Measurements from ENCODE around the gene FPR2. TPM values are rescaled to one million over a fixed set of nuclear protein-coding genes. Genes with fewer than 3 reads are reported as not detected.

Gene FPR2
- total and polyA plus RNA-seq, 4 donors: 0.15 to 4.1 (median 2.4) TPM

DNA sequence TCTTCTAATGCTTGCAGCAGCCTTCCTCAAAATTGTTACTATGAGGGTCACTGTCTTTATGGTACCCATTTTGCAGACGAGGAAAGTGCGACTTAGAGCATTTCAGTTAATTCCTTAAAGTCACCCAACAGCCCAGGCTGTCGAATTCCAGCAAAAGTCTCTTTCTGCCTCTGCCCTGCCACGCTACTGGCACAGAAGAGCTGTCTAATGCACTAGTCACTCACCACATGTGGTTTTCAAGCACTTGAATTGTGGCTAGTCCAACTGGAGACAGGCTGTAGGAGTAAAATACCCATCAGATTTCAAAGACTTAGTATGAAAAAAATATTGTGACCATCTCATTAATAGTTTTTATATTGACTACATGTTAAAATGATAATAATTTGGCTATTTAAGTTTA lies 11.0 kb upstream of the FPR2 start:
- Histone ChIP-seq H3K4me3 (ENCODE audit: low read depth in 1 of 3, low read length in 3 of 3) (no peak overlapping the region), H3K27ac (ENCODE audit: low read depth in 1 of 2, low read length in 2 of 2) (no peak overlapping the region), H3K27me3 (ENCODE audit: control insufficient read depth in 4 of 4, insufficient read depth in 4 of 4, low read length in 3 of 4) (no peaks in the 10 kb centered on the region), H3K9ac (ENCODE audit: low read depth in 1 of 2, low read length in 2 of 2) (no peak overlapping the region), H3K9me3 (ENCODE audit: control insufficient read depth in 4 of 4, low read length in 3 of 4) (peaks cover 0 to 13% (median 5%) of the 10 kb centered on the region in 4 donors), H3K36me3 (ENCODE audit: control insufficient read depth in 4 of 4, insufficient read depth in 3 of 4, low read depth in 1 of 4, low read length in 3 of 4) (no peaks in the 10 kb centered on the region), H3K4me1 (ENCODE audit: control insufficient read depth in 4 of 4, insufficient read depth in 4 of 4, low read length in 3 of 4) (peaks cover 0 to 2% (median 0%) of the 10 kb centered on the region in 4 donors)
- no peak for DNase-seq (ENCODE audit: low spot score)
- 65% methylated on average over 4 of the region's 4 CpGs for WGBS
- TF ChIP-seq, protein P1, sequence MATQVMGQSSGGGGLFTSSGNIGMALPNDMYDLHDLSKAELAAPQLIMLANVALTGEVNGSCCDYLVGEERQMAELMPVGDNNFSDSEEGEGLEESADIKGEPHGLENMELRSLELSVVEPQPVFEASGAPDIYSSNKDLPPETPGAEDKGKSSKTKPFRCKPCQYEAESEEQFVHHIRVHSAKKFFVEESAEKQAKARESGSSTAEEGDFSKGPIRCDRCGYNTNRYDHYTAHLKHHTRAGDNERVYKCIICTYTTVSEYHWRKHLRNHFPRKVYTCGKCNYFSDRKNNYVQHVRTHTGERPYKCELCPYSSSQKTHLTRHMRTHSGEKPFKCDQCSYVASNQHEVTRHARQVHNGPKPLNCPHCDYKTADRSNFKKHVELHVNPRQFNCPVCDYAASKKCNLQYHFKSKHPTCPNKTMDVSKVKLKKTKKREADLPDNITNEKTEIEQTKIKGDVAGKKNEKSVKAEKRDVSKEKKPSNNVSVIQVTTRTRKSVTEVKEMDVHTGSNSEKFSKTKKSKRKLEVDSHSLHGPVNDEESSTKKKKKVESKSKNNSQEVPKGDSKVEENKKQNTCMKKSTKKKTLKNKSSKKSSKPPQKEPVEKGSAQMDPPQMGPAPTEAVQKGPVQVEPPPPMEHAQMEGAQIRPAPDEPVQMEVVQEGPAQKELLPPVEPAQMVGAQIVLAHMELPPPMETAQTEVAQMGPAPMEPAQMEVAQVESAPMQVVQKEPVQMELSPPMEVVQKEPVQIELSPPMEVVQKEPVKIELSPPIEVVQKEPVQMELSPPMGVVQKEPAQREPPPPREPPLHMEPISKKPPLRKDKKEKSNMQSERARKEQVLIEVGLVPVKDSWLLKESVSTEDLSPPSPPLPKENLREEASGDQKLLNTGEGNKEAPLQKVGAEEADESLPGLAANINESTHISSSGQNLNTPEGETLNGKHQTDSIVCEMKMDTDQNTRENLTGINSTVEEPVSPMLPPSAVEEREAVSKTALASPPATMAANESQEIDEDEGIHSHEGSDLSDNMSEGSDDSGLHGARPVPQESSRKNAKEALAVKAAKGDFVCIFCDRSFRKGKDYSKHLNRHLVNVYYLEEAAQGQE (IDR thresholded peaks at IDR 0.05): no peak
- TF ChIP-seq TAF1 (conservative IDR thresholded peaks at IDR 0.05): no peak
- TF ChIP-seq RXRA (IDR thresholded peaks at IDR 0.05): no peak
- no peak for TF ChIP-seq RAD21 (IDR thresholded peaks at IDR 0.05)
- no peak for TF ChIP-seq FOXA1 (IDR thresholded peaks at IDR 0.05)
- no peak for TF ChIP-seq ATF3 (IDR thresholded peaks at IDR 0.05)
- no peak for TF ChIP-seq EGR1 (IDR thresholded peaks at IDR 0.05; ENCODE audit: low read depth in 2 of 2)
- no peak for TF ChIP-seq NR2F2 (IDR thresholded peaks at IDR 0.05)
- TF ChIP-seq HNF4G (IDR thresholded peaks at IDR 0.05): no peak
- TF ChIP-seq FOXA2 (IDR thresholded peaks at IDR 0.05): no peak
- TF ChIP-seq, protein P2, sequence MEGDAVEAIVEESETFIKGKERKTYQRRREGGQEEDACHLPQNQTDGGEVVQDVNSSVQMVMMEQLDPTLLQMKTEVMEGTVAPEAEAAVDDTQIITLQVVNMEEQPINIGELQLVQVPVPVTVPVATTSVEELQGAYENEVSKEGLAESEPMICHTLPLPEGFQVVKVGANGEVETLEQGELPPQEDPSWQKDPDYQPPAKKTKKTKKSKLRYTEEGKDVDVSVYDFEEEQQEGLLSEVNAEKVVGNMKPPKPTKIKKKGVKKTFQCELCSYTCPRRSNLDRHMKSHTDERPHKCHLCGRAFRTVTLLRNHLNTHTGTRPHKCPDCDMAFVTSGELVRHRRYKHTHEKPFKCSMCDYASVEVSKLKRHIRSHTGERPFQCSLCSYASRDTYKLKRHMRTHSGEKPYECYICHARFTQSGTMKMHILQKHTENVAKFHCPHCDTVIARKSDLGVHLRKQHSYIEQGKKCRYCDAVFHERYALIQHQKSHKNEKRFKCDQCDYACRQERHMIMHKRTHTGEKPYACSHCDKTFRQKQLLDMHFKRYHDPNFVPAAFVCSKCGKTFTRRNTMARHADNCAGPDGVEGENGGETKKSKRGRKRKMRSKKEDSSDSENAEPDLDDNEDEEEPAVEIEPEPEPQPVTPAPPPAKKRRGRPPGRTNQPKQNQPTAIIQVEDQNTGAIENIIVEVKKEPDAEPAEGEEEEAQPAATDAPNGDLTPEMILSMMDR (IDR thresholded peaks at IDR 0.05; ENCODE audit: low read depth, low read length, missing input control): no peak
- TF ChIP-seq JUND (IDR thresholded peaks at IDR 0.05): no peak
- no peak for TF ChIP-seq GABPA (IDR thresholded peaks at IDR 0.05 in 1 of 2, conservative IDR thresholded peaks at IDR 0.05 in 1 of 2)
- TF ChIP-seq YY1 (IDR thresholded peaks at IDR 0.05): no peak
- no peak for TF ChIP-seq MAX (IDR thresholded peaks at IDR 0.05)
- TF ChIP-seq, protein P3, sequence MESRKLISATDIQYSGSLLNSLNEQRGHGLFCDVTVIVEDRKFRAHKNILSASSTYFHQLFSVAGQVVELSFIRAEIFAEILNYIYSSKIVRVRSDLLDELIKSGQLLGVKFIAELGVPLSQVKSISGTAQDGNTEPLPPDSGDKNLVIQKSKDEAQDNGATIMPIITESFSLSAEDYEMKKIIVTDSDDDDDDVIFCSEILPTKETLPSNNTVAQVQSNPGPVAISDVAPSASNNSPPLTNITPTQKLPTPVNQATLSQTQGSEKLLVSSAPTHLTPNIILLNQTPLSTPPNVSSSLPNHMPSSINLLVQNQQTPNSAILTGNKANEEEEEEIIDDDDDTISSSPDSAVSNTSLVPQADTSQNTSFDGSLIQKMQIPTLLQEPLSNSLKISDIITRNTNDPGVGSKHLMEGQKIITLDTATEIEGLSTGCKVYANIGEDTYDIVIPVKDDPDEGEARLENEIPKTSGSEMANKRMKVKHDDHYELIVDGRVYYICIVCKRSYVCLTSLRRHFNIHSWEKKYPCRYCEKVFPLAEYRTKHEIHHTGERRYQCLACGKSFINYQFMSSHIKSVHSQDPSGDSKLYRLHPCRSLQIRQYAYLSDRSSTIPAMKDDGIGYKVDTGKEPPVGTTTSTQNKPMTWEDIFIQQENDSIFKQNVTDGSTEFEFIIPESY (IDR thresholded peaks at IDR 0.05): no peak
- TF ChIP-seq SP1 (IDR thresholded peaks at IDR 0.05): no peak
- TF ChIP-seq HNF4A (conservative IDR thresholded peaks at IDR 0.05): no peak
